ENCODE measurements around the gene GNPTG.
"Not testable (repeated sequence)": the region's sequence is repeated elsewhere in the genome, so short reads cannot be mapped to it uniquely, and the experiment has no call there.

The GNPTG gene

DNA sequence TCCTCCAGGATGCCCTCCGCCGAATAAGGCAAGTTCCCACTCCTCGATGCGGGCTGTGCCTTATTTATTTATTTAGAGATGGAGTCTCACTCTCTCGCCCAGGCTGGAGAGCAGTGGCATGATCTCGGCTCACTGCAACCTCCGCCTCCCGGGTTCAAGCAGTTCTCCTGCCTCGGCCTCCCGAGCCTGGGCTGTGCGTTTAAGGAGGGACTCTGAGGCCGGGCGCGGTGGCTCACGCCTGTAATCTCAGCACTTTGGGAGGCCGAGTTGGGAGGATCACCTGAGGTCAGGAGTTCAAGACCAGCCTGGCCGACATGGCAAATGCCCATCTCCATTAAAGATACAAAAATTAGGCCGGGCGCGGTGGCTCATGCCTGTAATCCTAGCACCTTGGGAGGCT is 23.6 kb upstream of the GNPTG start:
- H2BK120ac ChIP-seq (ENCODE audit: insufficient read depth, low read length, poor library complexity); H2AFZ ChIP-seq (ENCODE audit: insufficient read depth, low read length, poor library complexity); H3K9me3 ChIP-seq (ENCODE audit: insufficient read depth, low read depth, low read length); H2BK12ac ChIP-seq (ENCODE audit: low read length); H4K8ac ChIP-seq (ENCODE audit: low read depth, low read length); H3K79me2 ChIP-seq (ENCODE audit: control insufficient read depth, insufficient read depth, low read length, poor library complexity); H2BK5ac ChIP-seq (ENCODE audit: low read depth, low read length, poor library complexity); H3K4me2 ChIP-seq (ENCODE audit: low read length); H2AK5ac ChIP-seq (ENCODE audit: low read length); H3K14ac ChIP-seq (ENCODE audit: low read length); H3K4me3 ChIP-seq (ENCODE audit: low read depth, low read length); DNase-seq; H4K12ac ChIP-seq (ENCODE audit: low read depth, low read length); H3K27ac ChIP-seq (ENCODE audit: low read depth, low read length); H4K91ac ChIP-seq (ENCODE audit: low read depth, low read length); H3K9ac ChIP-seq (ENCODE audit: low read length); H3K79me1 ChIP-seq (ENCODE audit: low read length); H3K23ac ChIP-seq (ENCODE audit: low read length); H3K4ac ChIP-seq (ENCODE audit: low read depth, low read length); H3K18ac ChIP-seq (ENCODE audit: low read length); H3K27me3 ChIP-seq (ENCODE audit: insufficient read depth, low read length): not testable (repeated sequence)
- Histone ChIP-seq H3K4me1 (ENCODE audit: control insufficient read depth in 1 of 2, insufficient read depth in 2 of 2, low read length in 2 of 2) (peaks cover 19% of the 10 kb centered on the region in 2 experiments), H3K36me3 (ENCODE audit: control insufficient read depth in 1 of 2, insufficient read depth in 2 of 2, low read length in 2 of 2) (peaks cover 26 to 27% of the 10 kb centered on the region in 2 experiments)
- WGBS (ENCODE audit: extremely low coverage, insufficient coverage, insufficient read length) = no CpG with 5 or more reads among the region's 20 CpGs

DNA sequence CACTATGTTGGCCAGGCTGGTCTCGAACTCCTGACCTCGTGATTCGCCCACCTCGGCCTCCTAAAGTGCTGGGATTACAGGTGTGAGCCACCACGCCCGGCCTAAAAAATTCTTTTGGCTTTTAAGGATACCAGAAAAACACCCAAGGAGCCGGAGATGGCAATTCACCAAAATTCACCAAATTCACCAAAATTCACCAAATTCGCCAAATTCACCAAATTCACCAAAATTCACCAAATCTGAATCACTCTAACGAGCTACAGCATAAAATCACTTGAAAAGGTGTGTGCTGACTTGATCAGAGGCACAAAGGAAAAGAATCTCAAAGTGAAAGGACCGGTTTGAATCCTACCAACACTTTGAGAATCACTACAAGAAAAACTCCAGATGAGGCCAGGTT is 22.8 kb upstream of the GNPTG start:
- not testable (repeated sequence) for H3K18ac ChIP-seq (ENCODE audit: low read length); H2BK120ac ChIP-seq (ENCODE audit: insufficient read depth, low read length, poor library complexity); H2BK12ac ChIP-seq (ENCODE audit: low read length); H2AK5ac ChIP-seq (ENCODE audit: low read length); H3K4me2 ChIP-seq (ENCODE audit: low read length); H3K23ac ChIP-seq (ENCODE audit: low read length); H3K79me2 ChIP-seq (ENCODE audit: control insufficient read depth, insufficient read depth, low read length, poor library complexity); H3K4ac ChIP-seq (ENCODE audit: low read depth, low read length); H3K79me1 ChIP-seq (ENCODE audit: low read length); H2BK5ac ChIP-seq (ENCODE audit: low read depth, low read length, poor library complexity); H4K12ac ChIP-seq (ENCODE audit: low read depth, low read length); H2AFZ ChIP-seq (ENCODE audit: insufficient read depth, low read length, poor library complexity); H4K8ac ChIP-seq (ENCODE audit: low read depth, low read length); DNase-seq; H3K9ac ChIP-seq (ENCODE audit: low read length); H4K91ac ChIP-seq (ENCODE audit: low read depth, low read length); H3K9me3 ChIP-seq (ENCODE audit: insufficient read depth, low read depth, low read length); H3K4me3 ChIP-seq (ENCODE audit: low read depth, low read length); H3K27ac ChIP-seq (ENCODE audit: low read depth, low read length); H3K14ac ChIP-seq (ENCODE audit: low read length)
- Histone ChIP-seq H3K4me1 (ENCODE audit: control insufficient read depth in 1 of 2, insufficient read depth in 2 of 2, low read length in 2 of 2) (peaks cover 22 to 25% of the 10 kb centered on the region in 2 experiments), H3K27me3 (ENCODE audit: insufficient read depth, low read length) (peaks cover 16% of the 10 kb centered on the region), H3K36me3 (ENCODE audit: control insufficient read depth in 1 of 2, insufficient read depth in 2 of 2, low read length in 2 of 2) (peaks cover 18% of the 10 kb centered on the region in 2 experiments)
- WGBS (ENCODE audit: extremely low coverage, insufficient coverage, insufficient read length) = 100% methylated on average over 2 of the region's 10 CpGs

DNA sequence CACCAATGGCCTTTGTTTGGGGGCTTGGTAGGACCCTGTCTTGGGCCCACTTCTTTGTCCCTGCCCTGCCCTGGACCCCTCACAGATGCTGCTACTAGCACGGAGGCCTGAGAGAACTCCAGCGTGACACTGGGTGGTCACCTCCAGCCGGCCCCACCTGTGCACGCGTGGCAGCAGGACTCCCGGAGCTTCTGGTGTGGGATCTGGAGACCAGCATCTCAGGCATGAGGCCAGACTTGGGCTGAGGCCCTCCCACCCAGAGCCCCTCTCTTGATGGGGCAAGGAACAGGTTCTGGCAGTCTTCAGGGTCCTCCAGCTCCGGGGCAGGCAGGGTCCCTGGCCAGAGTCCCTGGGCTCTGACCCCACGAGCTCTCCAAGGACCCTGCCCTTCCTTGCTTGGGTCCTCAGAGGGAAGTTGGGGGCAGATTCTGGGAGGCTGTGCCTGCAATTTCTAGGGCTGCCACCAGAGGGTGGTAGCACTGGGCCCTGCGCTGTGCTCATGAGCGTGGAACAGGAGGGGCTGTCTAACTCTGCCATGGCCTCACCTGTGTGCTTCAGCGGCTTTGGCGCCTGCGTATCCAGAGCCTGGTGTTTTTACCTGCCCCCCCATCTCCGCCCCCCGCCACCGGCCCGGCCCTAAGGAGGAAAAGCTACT is 21.3 kb upstream of the GNPTG start:
- H4K12ac ChIP-seq (ENCODE audit: low read depth, low read length) = no peak overlapping the region
- H3K36me3 ChIP-seq (ENCODE audit: control insufficient read depth in 1 of 2, insufficient read depth in 2 of 2, low read length in 2 of 2) = peaks cover 4% of the 10 kb centered on the region in 2 experiments
- peaks cover 30% of the 10 kb centered on the region for H3K27me3 ChIP-seq (ENCODE audit: insufficient read depth, low read length)
- H2BK12ac ChIP-seq (ENCODE audit: low read length) = no peak overlapping the region
- H3K9ac ChIP-seq (ENCODE audit: low read length) = no peak overlapping the region
- no peak overlapping the region for H3K27ac ChIP-seq (ENCODE audit: low read depth, low read length)
- H3K9me3 ChIP-seq (ENCODE audit: insufficient read depth, low read depth, low read length) = peaks cover 7% of the 10 kb centered on the region
- H3K23ac ChIP-seq (ENCODE audit: low read length) = no peak overlapping the region
- H3K18ac ChIP-seq (ENCODE audit: low read length) = no peak overlapping the region
- H3K79me2 ChIP-seq (ENCODE audit: control insufficient read depth, insufficient read depth, low read length, poor library complexity) = no peaks in the 10 kb centered on the region
- H2BK120ac ChIP-seq (ENCODE audit: insufficient read depth, low read length, poor library complexity) = no peak overlapping the region
- no peak overlapping the region for H3K4me3 ChIP-seq (ENCODE audit: low read depth, low read length)
- no CpG with 5 or more reads among the region's 17 CpGs for WGBS (ENCODE audit: extremely low coverage, insufficient coverage, insufficient read length)
- H2AFZ ChIP-seq (ENCODE audit: insufficient read depth, low read length, poor library complexity) = no peak overlapping the region
- no peak overlapping the region for H3K4me2 ChIP-seq (ENCODE audit: low read length)
- H2AK5ac ChIP-seq (ENCODE audit: low read length) = no peak overlapping the region
- no peak overlapping the region for H3K14ac ChIP-seq (ENCODE audit: low read length)
- DNase-seq = peak in 1 of 2 donors; percentile 29
- no peak overlapping the region for H4K8ac ChIP-seq (ENCODE audit: low read depth, low read length)
- H4K91ac ChIP-seq (ENCODE audit: low read depth, low read length) = no peak overlapping the region
- peaks cover 9% of the 10 kb centered on the region for H3K79me1 ChIP-seq (ENCODE audit: low read length)
- peaks cover 22 to 27% of the 10 kb centered on the region in 2 experiments for H3K4me1 ChIP-seq (ENCODE audit: control insufficient read depth in 1 of 2, insufficient read depth in 2 of 2, low read length in 2 of 2)
- no peak overlapping the region for H2BK5ac ChIP-seq (ENCODE audit: low read depth, low read length, poor library complexity)
- no peak overlapping the region for H3K4ac ChIP-seq (ENCODE audit: low read depth, low read length)

DNA sequence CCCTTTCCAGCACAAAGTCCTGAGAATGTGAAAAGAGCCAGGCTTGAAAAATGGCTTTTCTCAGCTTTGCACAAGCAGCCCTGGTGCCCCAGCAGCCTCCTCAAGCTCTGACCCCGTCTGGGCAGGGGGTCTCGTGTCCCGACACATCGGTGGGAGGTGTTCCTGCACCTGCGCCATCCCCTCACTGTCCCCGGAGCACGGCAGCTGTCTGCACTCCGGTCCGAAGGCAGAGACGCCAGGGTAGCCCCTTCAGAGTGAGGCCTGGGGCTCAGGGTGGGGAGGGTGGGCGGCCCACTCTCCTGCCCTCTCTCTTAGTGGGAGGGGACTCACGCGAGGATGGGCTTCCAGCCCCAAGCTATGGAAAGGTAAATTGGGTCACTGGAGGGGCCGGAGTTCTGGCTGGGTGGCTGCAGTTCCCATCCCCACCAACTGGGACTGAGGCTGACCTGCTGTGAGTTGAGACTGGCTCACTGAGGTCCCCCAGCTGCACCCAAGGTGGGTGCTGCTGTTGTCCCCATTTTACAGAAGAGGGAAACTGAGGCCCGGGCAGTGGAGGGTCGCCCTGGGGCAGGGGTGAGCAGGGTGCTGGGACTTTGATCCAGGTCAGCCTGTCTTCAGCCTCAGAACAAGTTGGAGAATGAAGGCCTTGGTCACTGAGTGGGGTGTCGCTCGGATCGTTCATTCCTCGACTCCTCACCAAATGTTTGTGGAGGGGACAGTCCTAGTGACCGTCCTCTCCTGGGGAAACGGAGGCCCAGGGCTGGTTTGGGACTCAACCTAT is 20.6 kb upstream of the GNPTG start:
- H2AK5ac ChIP-seq (ENCODE audit: low read length) = peak overlapping the region; percentile 90
- no peaks in the 10 kb centered on the region for H3K36me3 ChIP-seq (ENCODE audit: control insufficient read depth in 1 of 2, insufficient read depth in 2 of 2, low read length in 2 of 2)
- H3K79me2 ChIP-seq (ENCODE audit: control insufficient read depth, insufficient read depth, low read length, poor library complexity) = no peaks in the 10 kb centered on the region
- H2AFZ ChIP-seq (ENCODE audit: insufficient read depth, low read length, poor library complexity) = peak overlapping the region; percentile 75
- peaks cover 22 to 27% of the 10 kb centered on the region in 2 experiments for H3K4me1 ChIP-seq (ENCODE audit: control insufficient read depth in 1 of 2, insufficient read depth in 2 of 2, low read length in 2 of 2)
- H3K14ac ChIP-seq (ENCODE audit: low read length) = peak overlapping the region; percentile 71
- no peak overlapping the region for H3K9ac ChIP-seq (ENCODE audit: low read length)
- peak overlapping the region; percentile 64 for H2BK120ac ChIP-seq (ENCODE audit: insufficient read depth, low read length, poor library complexity)
- no peak overlapping the region for H3K27ac ChIP-seq (ENCODE audit: low read depth, low read length)
- H3K27me3 ChIP-seq (ENCODE audit: insufficient read depth, low read length) = peaks cover 37% of the 10 kb centered on the region
- H3K79me1 ChIP-seq (ENCODE audit: low read length) = peaks cover 9% of the 10 kb centered on the region
- no peak overlapping the region for H3K4me3 ChIP-seq (ENCODE audit: low read depth, low read length)
- no peak overlapping the region for H3K23ac ChIP-seq (ENCODE audit: low read length)
- H4K8ac ChIP-seq (ENCODE audit: low read depth, low read length) = peak overlapping the region; percentile 78
- H3K4me2 ChIP-seq (ENCODE audit: low read length) = peak overlapping the region; percentile 63
- peak overlapping the region; percentile 93 for H4K91ac ChIP-seq (ENCODE audit: low read depth, low read length)
- peak overlapping the region; percentile 22 for H3K4ac ChIP-seq (ENCODE audit: low read depth, low read length)
- H3K18ac ChIP-seq (ENCODE audit: low read length) = peak overlapping the region; percentile 76
- no CpG with 5 or more reads among the region's 22 CpGs for WGBS (ENCODE audit: extremely low coverage, insufficient coverage, insufficient read length)
- H4K12ac ChIP-seq (ENCODE audit: low read depth, low read length) = peak overlapping the region; percentile 57
- peak overlapping the region; percentile 92 for H2BK12ac ChIP-seq (ENCODE audit: low read length)
- H2BK5ac ChIP-seq (ENCODE audit: low read depth, low read length, poor library complexity) = peak overlapping the region; percentile 41
- peaks cover 7% of the 10 kb centered on the region for H3K9me3 ChIP-seq (ENCODE audit: insufficient read depth, low read depth, low read length)
- DNase-seq = no peak
